IMR-90 (cell line): ENCODE results near the gene PRELID3B. TPM values are rescaled to one million over a fixed set of nuclear protein-coding genes. Genes with fewer than 3 reads are reported as not detected.

Experiments used
- ATAC-seq: fragments of 200-7000 bp; cut with Tn5 transposase; 2 replicates; pipeline ENCODE4 v1.9.1; 2020; ENCODE audit warnings: low read depth, mild to moderate bottlenecking, moderate library complexity
- BruUV-seq: library from RNA; stranded (reverse); fragments of 400-500 nt; replicated peaks from 2 replicates; lab custom pipeline; 2021; lab: Mats Ljungman, UMichigan
- CTCF ChIA-PET: fragments of 300-600 bp; formaldehyde crosslinking; extraction: SDS; loops from one replicate; lab custom pipeline; 2021; ENCODE audit warnings: antibody characterized with exemption; lab: Yijun Ruan, JAX
- POLR2A ChIA-PET: fragments of 300-600 bp; sonication (Branson Sonifier 250); formaldehyde crosslinking; loops from one replicate; lab custom pipeline; 2022; ENCODE audit warnings: antibody characterized with exemption; ENCODE audit not compliant: unreplicated experiment; lab: Charles Lee
- DNase-seq: peaks from one replicate; pipeline ENCODE4 v3.0.0; 2013
- H2AFZ ChIP-seq: replicated peaks from 2 replicates; pipeline ENCODE3; 2013; ENCODE audit warnings: low read length, mild to moderate bottlenecking; ENCODE audit not compliant: poor library complexity
- H2AK5ac ChIP-seq: 2 replicates; pipeline ENCODE4 v1.6.1; 2013; ENCODE audit warnings: low read depth, low read length, inconsistent platforms
- H2AK9ac ChIP-seq: replicated peaks from 2 replicates; pipeline ENCODE3; 2013; ENCODE audit warnings: mild to moderate bottlenecking, low read depth, low read length, moderate library complexity; ENCODE audit not compliant: poor library complexity
- H2BK120ac ChIP-seq: 2 replicates; pipeline ENCODE4 v1.6.1; 2013; ENCODE audit warnings: low read depth, low read length, inconsistent platforms
- H2BK15ac ChIP-seq: 3 replicates; pipeline ENCODE4 v1.6.1; 2013; ENCODE audit warnings: low read depth, low read length, inconsistent platforms
- H2BK20ac ChIP-seq: 2 replicates; pipeline ENCODE4 v1.6.1; 2013; ENCODE audit warnings: low read depth, mild to moderate bottlenecking, inconsistent platforms, low read length, moderate library complexity
- H2BK5ac ChIP-seq: 2 replicates; pipeline ENCODE4 v1.6.1; 2013; ENCODE audit warnings: mild to moderate bottlenecking, low read depth, low read length, inconsistent platforms; ENCODE audit not compliant: poor library complexity, severe bottlenecking
- H3K14ac ChIP-seq: replicated peaks from 2 replicates; pipeline ENCODE4 v1.6.1; 2013; ENCODE audit warnings: low read depth, low read length, inconsistent platforms
- H3K18ac ChIP-seq: 2 replicates; pipeline ENCODE4 v1.6.1; 2013; ENCODE audit warnings: low read depth, low read length, control low read depth
- H3K23ac ChIP-seq: 2 replicates; pipeline ENCODE4 v1.6.1; 2013; ENCODE audit warnings: low read depth, low read length, inconsistent platforms
- H3K27ac ChIP-seq: 2 replicates; pipeline ENCODE4 v1.5.1; 2013; ENCODE audit warnings: mild to moderate bottlenecking, control low read depth, low read length; ENCODE audit not compliant: insufficient read depth
- H3K27me3 ChIP-seq: 2 replicates; pipeline ENCODE4 v1.6.1; 2013; ENCODE audit warnings: low read length; ENCODE audit not compliant: control insufficient read depth, insufficient read depth
- H3K36me3 ChIP-seq: 2 replicates; pipeline ENCODE4 v1.6.1; 2013; ENCODE audit warnings: low read length, mixed read lengths; ENCODE audit not compliant: control insufficient read depth, insufficient read depth
- H3K4ac ChIP-seq: 2 replicates; pipeline ENCODE4 v1.6.1; 2013; ENCODE audit warnings: low read depth, low read length, inconsistent platforms
- H3K4me1 ChIP-seq: 2 replicates; pipeline ENCODE4 v1.6.1; 2013; ENCODE audit warnings: low read length, mixed read lengths; ENCODE audit not compliant: control insufficient read depth, insufficient read depth
- H3K4me2 ChIP-seq: 2 replicates; pipeline ENCODE4 v1.6.1; 2013; ENCODE audit warnings: low read depth, mild to moderate bottlenecking, control low read depth, low read length, moderate library complexity
- H3K4me3 ChIP-seq: 2 replicates; pipeline ENCODE4 v1.5.1; 2013; ENCODE audit warnings: low read depth, mild to moderate bottlenecking, control low read depth, low read length, moderate library complexity; ENCODE audit not compliant: insufficient read depth
- H3K56ac ChIP-seq: 2 replicates; pipeline ENCODE4 v1.6.1; 2013; ENCODE audit warnings: low read length, inconsistent platforms; ENCODE audit not compliant: insufficient read depth; ENCODE audit errors: extremely low read depth
- H3K79me1 ChIP-seq, 2 experiments: 2 replicates each; pipeline ENCODE4 v1.6.1; 2013; ENCODE audit warnings: low read length in 2 of 2, inconsistent platforms in 1 of 2, low read depth in 1 of 2
- H3K9ac ChIP-seq: 2 replicates; pipeline ENCODE4 v1.6.1; 2013; ENCODE audit warnings: low read depth, low read length, control low read depth
- H3K9me1 ChIP-seq: 2 replicates; pipeline ENCODE4 v1.6.1; 2013; ENCODE audit warnings: low read length, inconsistent platforms; ENCODE audit not compliant: insufficient read depth
- H3K9me3 ChIP-seq: 2 replicates; pipeline ENCODE4 v1.6.1; 2013; ENCODE audit warnings: low read length; ENCODE audit not compliant: control insufficient read depth, insufficient read depth
- H4K20me1 ChIP-seq: 2 replicates; pipeline ENCODE4 v1.6.1; 2013; ENCODE audit warnings: low read length, inconsistent platforms; ENCODE audit not compliant: insufficient read depth
- H4K5ac ChIP-seq: 2 replicates; pipeline ENCODE4 v1.6.1; 2013; ENCODE audit warnings: mild to moderate bottlenecking, low read depth, low read length, control low read depth
- H4K8ac ChIP-seq, 2 experiments: 2 replicates each; pipeline ENCODE4 v1.6.1; 2013; ENCODE audit warnings: low read depth in 2 of 2, low read length in 2 of 2, control low read depth in 1 of 2, inconsistent platforms in 1 of 2
- H4K91ac ChIP-seq: 2 replicates; pipeline ENCODE4 v1.6.1; 2013; ENCODE audit warnings: low read depth, low read length, inconsistent platforms; ENCODE audit not compliant: insufficient read depth
- BHLHE40 ChIP-seq: fragments of 150-350 bp; IDR thresholded peaks from 2 replicates; pipeline ENCODE4 v1.6.1; 2016; ENCODE audit warnings: mild to moderate bottlenecking, low read depth, low read length
- CEBPB ChIP-seq: IDR thresholded peaks from 2 replicates; pipeline ENCODE4 v1.6.1; 2012; ENCODE audit warnings: low read depth, low read length, improper control_type of control experiment
- CHD1 ChIP-seq: IDR thresholded peaks from 2 replicates; pipeline ENCODE4 v1.6.1; 2012; ENCODE audit warnings: low read depth, low read length, improper control_type of control experiment
- ELK1 ChIP-seq: fragments of 150-350 bp; IDR thresholded peaks from 2 replicates; pipeline ENCODE4 v1.6.1; 2016; ENCODE audit warnings: low read depth, mild to moderate bottlenecking, low read length, moderate library complexity, borderline replicate concordance
- FOS ChIP-seq: fragments of 150-350 bp; IDR thresholded peaks from 2 replicates; pipeline ENCODE4 v1.6.1; 2016; ENCODE audit warnings: low read depth, low read length
- MAZ ChIP-seq: IDR thresholded peaks from 2 replicates; pipeline ENCODE4 v1.6.1; 2012; ENCODE audit warnings: low read depth, mild to moderate bottlenecking, low read length, improper control_type of control experiment, moderate library complexity, borderline replicate concordance
- MXI1 ChIP-seq: IDR thresholded peaks from 2 replicates; pipeline ENCODE4 v1.6.1; 2012; ENCODE audit warnings: low read depth, mild to moderate bottlenecking, low read length, moderate library complexity, borderline replicate concordance
- NFE2L2 ChIP-seq: fragments of 150-350 bp; IDR thresholded peaks from 2 replicates; pipeline ENCODE4 v1.6.1; 2016; ENCODE audit warnings: low read depth, mild to moderate bottlenecking, low read length
- RAD21 ChIP-seq: IDR thresholded peaks from 2 replicates; pipeline ENCODE4 v1.6.1; 2012; ENCODE audit warnings: low read length, improper control_type of control experiment
- USF2 ChIP-seq: fragments of 150-350 bp; IDR thresholded peaks from 2 replicates; pipeline ENCODE4 v1.6.1; 2017; ENCODE audit warnings: mild to moderate bottlenecking, antibody characterized with exemption, low read length, low read depth
- WGBS, 2 experiments: methylation state at CpG; one replicate each; pipeline versions ENCODE4 v1.1.5 to v1.1.7; 2013; ENCODE audit warnings: missing lambda C conversion rate in 2 of 2; ENCODE audit not compliant: insufficient read length in 1 of 2; ENCODE audit errors: extremely low coverage in 2 of 2; 5-methylcytosine and 5-hydroxymethylcytosine counted together
- dilution Hi-C: fragments of 300-500 bp; cut with HindIII; formaldehyde crosslinking; loops from one replicate; pipeline ENCODE4 v1.14.3; 2018; ENCODE audit warnings: low sequenced_read_pairs; ENCODE audit not compliant: unreplicated experiment
- in situ Hi-C: fragments of 300-500 bp; cut with MboI; formaldehyde crosslinking; loops from 3 replicates; pipeline ENCODE4 v1.14.3; 2019; ENCODE audit warnings: low sequenced_read_pairs, inconsistent platforms, mixed read lengths
- intact Hi-C: fragments of 100-400 bp; cut with micrococcal nuclease; formaldehyde crosslinking; loops from 2 replicates; pipeline ENCODE4 v1.10.0; 2022
- polyA plus RNA-seq, 3 experiments: library from polyadenylated mRNA; depleted of rRNA; stranded (reverse); fragments of >200 nt; gene quantifications; 2 replicates each; pipeline ENCODE4 v1.2.3, GENCODE V29; 2012; ENCODE audit warnings: low replicate concordance in 1 of 3
- total RNA-seq: library from RNA; depleted of rRNA; stranded (reverse); fragments of >200 nt; gene quantifications from 2 replicates; pipeline ENCODE4 v1.2.3, GENCODE V29; 2012
- TF ChIP-seq, protein P1 (sequence below): conservative IDR thresholded peaks from 2 replicates; pipeline ENCODE4 v1.5.1; 2012; ENCODE audit warnings: mild to moderate bottlenecking, low read depth, low read length, improper control_type of control experiment

The PRELID3B gene
- total and polyA plus RNA-seq, 2 of the 4 experiments (the other 2 are of a cell fraction) = 24.8 to 41.9 TPM

DNA sequence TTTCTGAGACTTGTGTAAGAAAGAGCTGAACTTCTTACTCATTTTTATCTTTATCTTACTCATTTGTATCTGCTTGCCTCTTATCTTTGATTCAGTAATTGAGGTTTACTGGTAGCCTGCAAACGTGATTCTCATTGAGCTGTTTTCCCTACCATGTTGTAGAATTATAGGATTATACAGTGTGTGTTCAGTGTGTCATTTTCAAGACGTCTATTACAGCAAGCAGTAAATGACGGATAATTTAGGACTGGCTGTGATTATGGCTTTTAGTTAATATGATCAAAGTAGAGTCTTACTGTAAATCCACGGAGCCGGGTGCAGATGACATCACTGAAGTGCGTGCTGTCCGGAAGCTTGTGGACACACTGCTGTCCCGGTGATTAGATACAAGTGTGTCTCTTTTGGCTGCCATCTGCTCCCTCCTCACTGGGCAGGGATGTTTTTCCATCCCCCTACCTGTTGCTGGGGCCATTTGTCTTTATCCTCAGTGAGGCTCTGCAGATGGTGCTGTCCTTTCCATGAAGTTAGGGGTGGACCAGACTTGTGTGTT lies 55.5 kb downstream of the PRELID3B start:
- H2BK5ac ChIP-seq = no peak overlapping the region
- no peak overlapping the region for H2AK5ac ChIP-seq
- H4K91ac ChIP-seq = no peak overlapping the region
- H3K4ac ChIP-seq = no peak overlapping the region
- H3K79me1 ChIP-seq = peaks cover 34 to 67% of the 10 kb centered on the region in 2 experiments
- no peak overlapping the region for H3K14ac ChIP-seq
- H3K27ac ChIP-seq = no peak overlapping the region
- DNase-seq = no peak
- H3K9me3 ChIP-seq = no peaks in the 10 kb centered on the region
- no peak overlapping the region for H2BK20ac ChIP-seq
- no peak overlapping the region for H4K8ac ChIP-seq
- intact Hi-C loops = loop anchor here (5.0 kb wide), 1 partner anchor 40 kb away; no protein-coding TSS in a partner anchor
- H3K27me3 ChIP-seq = no peaks in the 10 kb centered on the region
- H3K9ac ChIP-seq = no peak overlapping the region
- peaks cover 41% of the 10 kb centered on the region for H3K36me3 ChIP-seq
- H3K4me2 ChIP-seq = no peak overlapping the region
- H2AK9ac ChIP-seq = no peak overlapping the region
- no peak overlapping the region for H3K4me3 ChIP-seq
- no TSS peak for BruUV-seq
- CTCF ChIA-PET = interaction anchor here (1.3 kb wide), 1 partner anchor 45 kb away, joined by 3 read pairs; the partner anchor contains the start of gene ATP5F1E
- H3K56ac ChIP-seq = no peak overlapping the region
- POLR2A ChIA-PET = no interaction called here
- dilution Hi-C loops = no loop called here
- no peak overlapping the region for H3K18ac ChIP-seq
- no peak for ATAC-seq
- peaks cover 7% of the 10 kb centered on the region; the same call in 1 of the 2 replicates for H3K4me1 ChIP-seq
- no peak overlapping the region for H2BK120ac ChIP-seq
- no peak overlapping the region for H2AFZ ChIP-seq
- H3K23ac ChIP-seq = no peak overlapping the region
- H2BK15ac ChIP-seq = no peak overlapping the region
- TF ChIP-seq RAD21 (no peak), CHD1 (no peak), FOS (no peak), BHLHE40 (no peak), MXI1 (no peak), ELK1 (no peak), NFE2L2 (no peak), USF2 (no peak), MAZ (no peak), CEBPB (no peak)
- TF ChIP-seq, protein P1, sequence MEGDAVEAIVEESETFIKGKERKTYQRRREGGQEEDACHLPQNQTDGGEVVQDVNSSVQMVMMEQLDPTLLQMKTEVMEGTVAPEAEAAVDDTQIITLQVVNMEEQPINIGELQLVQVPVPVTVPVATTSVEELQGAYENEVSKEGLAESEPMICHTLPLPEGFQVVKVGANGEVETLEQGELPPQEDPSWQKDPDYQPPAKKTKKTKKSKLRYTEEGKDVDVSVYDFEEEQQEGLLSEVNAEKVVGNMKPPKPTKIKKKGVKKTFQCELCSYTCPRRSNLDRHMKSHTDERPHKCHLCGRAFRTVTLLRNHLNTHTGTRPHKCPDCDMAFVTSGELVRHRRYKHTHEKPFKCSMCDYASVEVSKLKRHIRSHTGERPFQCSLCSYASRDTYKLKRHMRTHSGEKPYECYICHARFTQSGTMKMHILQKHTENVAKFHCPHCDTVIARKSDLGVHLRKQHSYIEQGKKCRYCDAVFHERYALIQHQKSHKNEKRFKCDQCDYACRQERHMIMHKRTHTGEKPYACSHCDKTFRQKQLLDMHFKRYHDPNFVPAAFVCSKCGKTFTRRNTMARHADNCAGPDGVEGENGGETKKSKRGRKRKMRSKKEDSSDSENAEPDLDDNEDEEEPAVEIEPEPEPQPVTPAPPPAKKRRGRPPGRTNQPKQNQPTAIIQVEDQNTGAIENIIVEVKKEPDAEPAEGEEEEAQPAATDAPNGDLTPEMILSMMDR = no peak
- peaks cover 25% of the 10 kb centered on the region for H3K9me1 ChIP-seq
- WGBS, 2 experiments = 70% methylated on average over 2 of the region's 8 CpGs; no CpG with 5 or more reads in 1 of the 2 experiments
- in situ Hi-C loops = no loop called here
- no peak overlapping the region for H4K5ac ChIP-seq
- peaks cover 24% of the 10 kb centered on the region for H4K20me1 ChIP-seq
